Activated naive CD4-positive, alpha-beta T cell (primary cell): ENCODE data around the gene SLC4A7.
"Not testable (repeated sequence)": the region's sequence is repeated elsewhere in the genome, so short reads cannot be mapped to it uniquely, and the experiment has no call there.

Source experiments
- DNase-seq, 4 experiments: peaks; one replicate each; lab custom pipeline; 2025; lab: John Stamatoyannopoulos, UW

SLC4A7 gene

GRCh38 chr3:27429909-27430308 is 54.3 kb downstream of the SLC4A7 start:
- DNase-seq = no peak

DNA sequence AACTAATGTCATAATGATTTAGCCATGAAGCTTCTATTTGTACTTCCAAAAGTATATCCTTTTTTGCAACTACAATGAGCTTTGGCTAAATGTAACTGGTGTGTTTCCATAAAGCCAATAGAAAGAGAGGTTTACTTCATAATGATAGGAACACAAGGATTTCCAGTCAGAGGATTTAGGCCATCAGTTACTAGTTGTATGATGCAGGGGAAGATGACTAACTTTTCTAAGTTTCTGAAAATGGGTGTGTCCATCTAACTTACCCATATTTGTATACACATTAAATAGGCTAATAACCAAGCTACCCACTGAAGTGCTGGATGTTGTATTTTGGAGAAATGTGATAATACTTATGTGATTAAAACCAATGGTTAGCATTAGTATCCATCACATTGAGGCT is 55.7 kb downstream of the SLC4A7 start:
- no peak for DNase-seq

DNA sequence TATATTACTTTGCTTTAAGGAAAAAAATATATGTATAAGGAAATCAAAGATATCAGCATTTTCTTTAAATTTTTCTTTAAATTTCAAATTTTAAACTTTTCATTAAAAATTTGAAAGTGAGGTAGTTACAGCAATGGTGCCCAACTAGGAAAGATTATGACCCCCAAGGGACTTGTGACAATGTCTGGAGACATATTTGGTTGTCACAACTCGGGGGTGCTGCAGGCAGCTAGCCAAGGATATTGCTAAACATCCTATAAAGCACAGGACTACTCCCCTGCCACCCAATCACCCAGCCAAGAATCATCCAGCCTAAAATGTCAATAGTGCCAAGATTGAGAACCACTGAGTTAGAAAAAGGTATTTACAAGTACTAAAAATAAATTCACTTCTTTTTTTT is 57.3 kb downstream of the SLC4A7 start:
- no peak for DNase-seq

- no peak for DNase-seq
Observed at GRCh38 chr3:27425896-27426565, 58.2 kb downstream of the SLC4A7 start.

DNA sequence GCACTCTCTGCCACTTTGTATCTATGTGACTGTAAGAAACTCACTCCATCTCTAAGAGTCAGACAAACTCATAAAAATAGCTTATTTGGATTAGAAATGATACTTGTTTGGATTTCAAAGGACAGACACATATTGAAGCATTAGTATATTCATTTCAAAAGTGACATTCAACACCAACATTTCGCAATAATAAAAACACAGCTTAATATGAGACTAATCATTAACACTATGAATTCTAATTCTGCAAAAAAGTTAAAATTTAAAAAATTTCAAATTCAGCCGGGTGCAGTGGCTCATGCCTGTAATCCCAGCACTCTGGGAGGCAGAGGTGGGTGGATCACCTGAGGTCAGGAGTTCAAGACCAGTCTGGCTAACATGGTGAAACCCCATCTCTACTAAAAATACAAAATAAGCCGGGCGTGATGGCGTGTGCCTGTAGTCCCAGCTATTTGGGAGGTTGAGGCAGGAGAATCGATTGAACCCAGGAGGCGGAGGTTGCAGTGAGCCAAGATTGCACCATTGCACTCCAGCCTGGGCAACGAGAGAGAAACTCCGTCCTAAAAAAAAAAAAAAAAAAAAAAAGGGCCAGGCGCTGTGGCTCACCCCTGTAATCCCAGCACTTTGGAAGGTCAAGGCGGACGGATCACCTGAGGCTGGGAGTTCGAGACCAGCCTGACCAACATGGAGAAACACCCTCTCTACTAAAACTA is 59.2 kb downstream of the SLC4A7 start:
- DNase-seq = not testable (repeated sequence)

- DNase-seq = no peak
Observed at GRCh38 chr3:27423463-27423862, 60.7 kb downstream of the SLC4A7 start.

- no peak for DNase-seq
Observed at GRCh38 chr3:27422617-27423016, 61.6 kb downstream of the SLC4A7 start.

GRCh38 chr3:27415202-27415601 is 69.0 kb downstream of the SLC4A7 start:
- DNase-seq = no peak

DNA sequence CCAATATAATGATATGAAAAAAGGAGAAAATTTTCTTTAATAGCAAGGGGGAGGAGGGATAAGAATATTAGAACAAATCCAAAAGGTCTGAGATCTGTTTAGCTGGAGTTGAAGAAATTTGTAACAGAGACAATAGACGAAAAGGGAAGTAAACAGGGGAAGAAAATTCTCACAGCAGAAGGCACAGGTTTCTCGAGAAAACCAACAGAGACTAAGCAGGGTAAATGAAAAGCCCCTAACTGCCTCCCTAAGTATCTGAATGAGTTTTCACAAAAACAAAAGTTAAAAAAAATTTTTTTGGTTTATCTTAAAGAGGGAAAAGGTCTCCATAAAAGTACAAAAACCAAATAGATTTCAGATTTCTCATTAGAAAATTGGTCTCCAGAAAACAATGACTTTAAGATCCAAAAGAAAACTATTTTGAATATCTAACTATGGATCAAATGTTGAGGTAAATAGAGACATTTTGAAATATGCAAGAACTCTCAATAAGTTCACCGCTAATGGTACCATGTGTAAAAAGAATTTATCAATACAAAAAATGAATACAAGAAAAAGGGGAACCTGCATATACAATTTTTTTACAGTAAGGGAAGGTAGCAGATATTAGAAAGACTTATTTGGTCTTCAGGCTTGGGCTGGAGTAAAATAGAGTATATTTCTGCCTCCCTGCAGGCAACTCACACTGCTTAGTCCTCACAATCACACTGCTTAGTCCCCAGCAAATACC is 91.1 kb downstream of the SLC4A7 start:
- DNase-seq = no peak

- not testable (repeated sequence) for DNase-seq
Observed at GRCh38 chr3:27392414-27392813, 91.8 kb downstream of the SLC4A7 start.

- no peak for DNase-seq
Observed at GRCh38 chr3:27391796-27392195, 92.4 kb downstream of the SLC4A7 start.

GRCh38 chr3:27387625-27388024 is 96.6 kb downstream of the SLC4A7 start:
- DNase-seq = no peak

DNA sequence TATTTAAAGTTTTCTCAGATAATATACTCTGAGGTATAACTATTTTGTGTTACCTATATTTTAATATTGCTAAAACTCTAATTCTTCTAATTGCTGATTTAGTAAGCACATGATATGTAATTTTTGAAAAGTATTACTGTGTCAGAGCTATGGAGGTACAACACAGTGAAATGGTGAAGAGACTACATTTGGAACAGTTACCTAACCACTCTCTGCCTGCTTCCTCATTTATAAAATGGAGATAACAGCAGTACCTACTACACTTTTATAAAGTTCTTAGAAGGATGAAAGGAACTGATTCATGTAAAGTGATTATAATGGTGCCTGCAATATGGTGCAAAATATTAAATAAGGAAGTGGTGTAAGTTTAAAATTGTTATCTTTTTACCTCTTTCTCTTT is 98.7 kb downstream of the SLC4A7 start:
- DNase-seq = no peak

GRCh38 chr3:27384191-27384590 is 100.0 kb downstream of the SLC4A7 start:
- no peak for DNase-seq

GRCh38 chr3:27380433-27381357 is 103.5 kb downstream of the SLC4A7 start:
- DNase-seq = no peak

GRCh38 chr3:27378331-27378730 is 105.9 kb downstream of the SLC4A7 start:
- DNase-seq = no peak

DNA sequence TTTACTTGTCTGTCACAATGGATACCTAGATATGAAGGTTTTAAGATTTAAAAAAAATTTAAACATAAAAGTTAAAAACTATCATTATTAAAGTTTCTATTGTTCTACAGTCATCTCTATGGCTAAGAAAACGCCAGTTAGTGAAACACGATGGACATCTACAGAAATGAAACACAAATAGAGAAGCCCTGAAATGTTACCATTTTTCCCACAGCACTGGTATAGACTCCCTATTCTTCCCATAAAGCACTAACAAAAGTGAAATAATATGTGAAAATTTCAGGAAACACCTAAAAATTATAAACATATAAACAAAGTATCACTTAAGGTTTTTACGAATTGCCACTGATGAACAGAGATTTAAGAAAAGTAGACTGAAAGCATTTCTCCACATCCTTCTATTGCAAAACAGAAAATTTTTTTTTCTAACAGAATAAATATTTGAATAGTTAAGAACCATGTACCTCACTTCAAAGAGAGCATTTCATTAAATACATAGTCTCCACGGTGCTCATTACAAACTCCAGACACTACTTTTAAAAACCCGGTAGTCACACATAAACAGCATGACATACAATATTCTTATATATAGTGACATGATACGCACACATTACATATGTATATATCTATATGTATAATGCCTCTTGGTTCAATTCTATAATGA is 107.9 kb downstream of the SLC4A7 start:
- no peak for DNase-seq

DNA sequence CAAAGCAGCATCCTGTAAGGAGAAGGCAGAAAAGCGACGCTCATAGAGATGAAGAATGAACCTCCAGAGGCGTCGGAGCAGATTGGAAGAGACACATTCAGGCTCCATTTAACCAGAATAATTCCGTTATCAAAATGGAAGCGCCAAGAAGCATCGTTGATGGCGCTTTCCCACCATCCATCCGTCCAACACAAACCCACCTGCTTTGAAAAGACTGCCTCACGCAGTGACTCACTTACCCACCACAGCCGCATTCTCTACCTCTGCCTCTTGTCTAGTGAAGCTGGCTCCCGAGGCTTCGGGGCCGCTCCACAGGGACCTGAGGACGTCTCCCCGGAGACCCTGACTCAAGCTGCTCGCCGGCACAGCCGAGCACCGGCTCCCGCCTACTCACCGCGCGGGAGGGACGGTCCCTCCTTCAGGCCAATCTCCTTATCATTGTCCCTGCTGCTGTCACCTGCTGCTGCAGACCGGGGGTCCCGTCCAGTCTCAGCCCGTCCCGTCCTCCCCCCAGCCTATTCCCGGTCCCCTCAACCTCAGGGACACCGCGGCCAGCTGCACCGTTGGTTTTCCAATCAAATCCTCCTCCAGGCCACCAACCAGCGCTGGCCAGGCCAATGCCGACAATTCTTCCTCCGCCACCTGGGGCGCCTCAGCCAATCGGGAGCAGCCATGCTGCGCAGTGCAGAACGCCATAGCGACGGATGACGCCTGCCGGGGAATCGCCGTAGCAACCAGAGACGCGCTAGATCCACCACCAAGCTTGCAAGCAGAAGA is 115.2 kb downstream of the SLC4A7 start, which contains the start of gene NEK10:
Gene NEK10 (minus strand): TSS at position 553 of the 777 bp plus-strand sequence. CDS start 16,501 bp downstream, outside the sequence.
- DNase-seq = peak; percentile 71 to 88 (median 85)

DNA sequence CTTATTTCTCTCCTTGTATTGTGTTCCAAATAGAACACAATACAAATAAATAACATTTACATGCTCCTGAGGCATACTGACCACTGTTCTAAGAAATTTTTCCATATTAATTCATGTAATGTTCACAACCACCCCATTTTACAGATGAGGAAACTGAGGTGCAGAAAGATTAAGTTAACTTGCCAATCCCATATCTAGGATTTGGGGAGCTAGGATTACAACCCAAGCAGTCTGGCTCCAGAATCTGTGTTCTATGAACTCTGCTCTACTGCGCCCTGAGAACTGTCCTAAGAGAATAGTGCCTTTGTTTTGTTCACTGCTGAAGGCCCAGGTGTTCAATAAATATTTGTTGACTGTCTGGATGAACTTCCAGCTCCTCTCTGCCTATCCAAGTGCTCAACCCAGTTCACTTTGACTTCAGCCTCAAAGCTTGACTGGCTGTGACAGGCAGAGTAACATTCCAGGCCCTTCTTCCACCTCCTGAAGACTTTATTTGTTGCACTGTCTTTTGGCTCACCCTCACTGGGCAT is 118.1 kb downstream of the SLC4A7 start:
- no peak for DNase-seq
